Bronchial epithelial cell (primary cell): ENCODE measurements around the gene LTBP1. TPM values are rescaled to one million over a fixed set of nuclear protein-coding genes. Genes with fewer than 3 reads are reported as not detected.

Experiments
- DNase-seq: peaks from one replicate; pipeline ENCODE4 v3.0.0-alpha.2; 2010; ENCODE audit warnings: low read depth
- FAIRE-seq: peaks from 2 replicates; lab custom pipeline; 2011; peaks lifted over from hg19 to GRCh38; lab: Jason Lieb, UNC
- H3K27me3 ChIP-seq: 2 replicates; pipeline ENCODE4 v1.5.1; 2011; ENCODE audit warnings: low read length; ENCODE audit not compliant: control insufficient read depth, insufficient read depth
- H3K36me3 ChIP-seq: 2 replicates; pipeline ENCODE4 v1.5.1; 2011; ENCODE audit warnings: low read length; ENCODE audit not compliant: control insufficient read depth, insufficient read depth
- H3K4me3 ChIP-seq: 2 replicates; pipeline ENCODE4 v1.5.1; 2011; ENCODE audit warnings: mild to moderate bottlenecking, low read depth, low read length, control low read depth
- CTCF ChIP-seq: IDR thresholded peaks from 2 replicates; pipeline ENCODE4 v1.5.1; 2011; ENCODE audit warnings: mild to moderate bottlenecking, moderate library complexity, low read length, control low read depth, inconsistent platforms; ENCODE audit not compliant: insufficient read depth, severe bottlenecking
- total RNA-seq: library from RNA; depleted of rRNA; stranded (reverse); fragments of >200 nt; gene quantifications from 2 replicates; pipeline ENCODE4 v1.2.1, GENCODE V29; 2014

LTBP1 gene
- total RNA-seq, 1 donor from 2014 or later: 6.6 TPM

- Histone ChIP-seq H3K27me3 (no peaks in the 10 kb centered on the region), H3K4me3 (no peak overlapping the region), H3K36me3 (no peaks in the 10 kb centered on the region)
- TF ChIP-seq CTCF: no peak
- no peak for FAIRE-seq
- DNase-seq: no peak
Observed at GRCh38 chr2:33302348-33302747, 355.6 kb downstream of the LTBP1 start.

GRCh38 chr2:33304032-33304864 is 357.5 kb downstream of the LTBP1 start:
- H3K27me3 ChIP-seq: no peaks in the 10 kb centered on the region
- no peak for FAIRE-seq
- TF ChIP-seq CTCF: no peak
- no peaks in the 10 kb centered on the region for H3K36me3 ChIP-seq
- H3K4me3 ChIP-seq: no peak overlapping the region
- DNase-seq: no peak

GRCh38 chr2:33307659-33308270 is 361.0 kb downstream of the LTBP1 start:
- FAIRE-seq (no peak), DNase-seq (no peak)
- no peak for TF ChIP-seq CTCF
- H3K4me3 ChIP-seq: no peak overlapping the region
- no peaks in the 10 kb centered on the region for H3K27me3 ChIP-seq
- no peaks in the 10 kb centered on the region for H3K36me3 ChIP-seq

- Histone ChIP-seq H3K36me3 (no peaks in the 10 kb centered on the region), H3K27me3 (no peaks in the 10 kb centered on the region), H3K4me3 (no peak overlapping the region)
- DNase-seq (no peak), FAIRE-seq (no peak)
- TF ChIP-seq CTCF: no peak
Observed at GRCh38 chr2:33312355-33312754, 365.6 kb downstream of the LTBP1 start.

GRCh38 chr2:33313039-33313438 is 366.3 kb downstream of the LTBP1 start:
- no peak for FAIRE-seq
- no peak overlapping the region for H3K4me3 ChIP-seq
- TF ChIP-seq CTCF: no peak
- DNase-seq: no peak
- H3K36me3 ChIP-seq: no peaks in the 10 kb centered on the region
- H3K27me3 ChIP-seq: no peaks in the 10 kb centered on the region
